Activated effector memory CD4-positive, alpha-beta T cell treated with anti-CD3 and anti-CD28 coated beads, Interleukin-2, amount 50 U/mL, for 16 hours (primary cell): ENCODE measurements around the gene TRPV2.

Experiments
- DNase-seq: peaks from one replicate; pipeline ENCODE4 v3.0.0-alpha.2; 2020

Gene TRPV2

GRCh38 chr17:16477666-16478065, 62.3 kb downstream of the TRPV2 start:
- no peak for DNase-seq

GRCh38 chr17:16478649-16479048, 63.3 kb downstream of the TRPV2 start:
- DNase-seq = no peak

DNA sequence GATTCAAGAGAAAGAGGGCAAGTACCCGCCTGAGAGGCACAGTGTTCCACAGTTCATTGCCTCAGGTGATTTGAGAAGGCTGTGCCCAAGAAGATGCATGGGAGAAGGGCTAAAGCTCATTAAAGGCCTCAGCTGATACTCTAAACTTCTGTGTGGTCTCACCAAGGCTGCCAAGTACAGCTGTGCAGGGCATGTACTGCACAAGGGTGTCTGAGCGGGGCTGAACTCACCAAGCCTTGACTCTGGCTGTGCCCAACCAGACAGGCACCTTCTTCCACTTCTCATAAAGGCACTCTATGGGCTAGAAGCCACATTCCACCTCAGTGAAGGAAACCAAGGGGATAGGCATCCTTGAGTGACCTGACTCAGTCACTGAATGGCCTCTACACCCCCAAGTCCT, 63.9 kb downstream of the TRPV2 start:
- no peak for DNase-seq

- no peak for DNase-seq
Observed at GRCh38 chr17:16480995-16481394, 65.6 kb downstream of the TRPV2 start.

DNA sequence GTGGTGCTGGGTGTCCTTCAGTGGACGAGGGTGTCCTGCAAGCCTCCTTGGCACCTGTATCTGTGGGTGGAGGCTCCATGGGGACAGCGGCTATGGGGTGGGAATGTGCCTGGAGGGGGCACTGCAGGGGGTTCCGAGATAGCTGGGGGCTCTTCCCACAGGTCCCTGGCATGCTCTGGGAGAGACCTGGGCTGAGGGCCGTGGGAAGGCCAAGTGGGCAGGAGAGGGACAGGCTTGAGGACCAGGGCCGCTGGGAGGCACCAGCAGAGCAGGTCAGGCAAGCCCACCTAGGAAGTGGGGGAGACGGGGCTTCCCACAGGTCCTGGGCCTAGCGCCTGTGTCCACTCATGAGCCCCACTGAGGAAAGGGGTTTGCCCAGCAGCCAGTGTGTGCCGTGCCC, 66.9 kb downstream of the TRPV2 start:
- no peak for DNase-seq

DNA sequence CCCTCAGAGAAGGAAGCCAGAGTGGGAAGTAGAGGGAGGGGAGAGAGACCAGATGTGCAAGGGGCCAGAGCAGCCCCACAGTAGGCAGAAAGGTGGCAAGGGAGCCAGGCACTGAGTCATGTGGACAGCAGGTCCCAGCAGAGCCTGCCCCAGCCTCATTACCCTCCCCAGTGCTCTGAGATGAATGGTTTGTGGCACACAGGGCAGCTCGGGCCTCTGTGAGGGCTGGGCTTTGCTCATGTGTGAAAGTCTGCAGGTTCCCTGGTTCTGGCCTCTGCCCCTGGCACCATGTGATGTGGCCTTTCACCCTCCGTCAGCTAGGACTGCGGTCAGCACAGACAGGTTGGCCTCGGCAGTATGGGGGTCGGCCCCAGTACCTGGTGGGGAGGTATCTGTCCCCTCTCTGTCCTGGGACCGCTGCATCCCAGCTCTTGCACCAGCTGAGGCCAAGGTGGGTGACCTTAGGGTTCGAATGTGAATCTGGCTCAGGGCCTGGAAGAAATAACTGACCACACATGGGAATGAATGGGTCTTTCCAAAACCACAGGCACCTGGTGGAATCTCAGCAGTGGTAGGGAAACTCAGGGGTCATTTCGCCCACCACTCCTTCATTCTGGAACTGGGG, 67.8 kb downstream of the TRPV2 start:
- no peak for DNase-seq

- DNase-seq = no peak
Observed at GRCh38 chr17:16484445-16485175, 69.2 kb downstream of the TRPV2 start.
